ENCODE measurements around the gene SCGB1C2.
"Not testable (repeated sequence)": the region's sequence is repeated elsewhere in the genome, so short reads cannot be mapped to it uniquely, and the experiment has no call there.

The SCGB1C2 gene

DNA sequence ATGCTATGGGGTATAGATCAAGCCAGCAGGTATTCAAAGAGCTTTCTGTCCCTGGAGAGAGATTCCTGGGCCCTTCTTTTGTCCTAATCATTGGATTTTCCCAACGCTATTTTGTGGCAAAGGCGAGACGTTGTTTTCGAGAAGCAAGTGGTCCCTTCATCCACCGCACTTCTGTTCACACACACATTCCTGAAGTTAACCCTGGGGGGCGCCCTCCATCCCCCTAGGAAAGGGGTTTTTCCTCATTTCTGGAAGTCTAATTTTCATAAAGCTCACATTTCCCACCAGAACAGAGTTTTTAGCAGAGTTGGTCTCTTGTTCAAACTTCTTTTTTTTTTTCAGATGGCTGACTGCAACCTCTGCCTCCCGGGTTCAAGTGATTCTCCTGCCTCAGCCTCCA is 11.9 kb downstream of the SCGB1C2 start:
- no peak for FAIRE-seq

DNA sequence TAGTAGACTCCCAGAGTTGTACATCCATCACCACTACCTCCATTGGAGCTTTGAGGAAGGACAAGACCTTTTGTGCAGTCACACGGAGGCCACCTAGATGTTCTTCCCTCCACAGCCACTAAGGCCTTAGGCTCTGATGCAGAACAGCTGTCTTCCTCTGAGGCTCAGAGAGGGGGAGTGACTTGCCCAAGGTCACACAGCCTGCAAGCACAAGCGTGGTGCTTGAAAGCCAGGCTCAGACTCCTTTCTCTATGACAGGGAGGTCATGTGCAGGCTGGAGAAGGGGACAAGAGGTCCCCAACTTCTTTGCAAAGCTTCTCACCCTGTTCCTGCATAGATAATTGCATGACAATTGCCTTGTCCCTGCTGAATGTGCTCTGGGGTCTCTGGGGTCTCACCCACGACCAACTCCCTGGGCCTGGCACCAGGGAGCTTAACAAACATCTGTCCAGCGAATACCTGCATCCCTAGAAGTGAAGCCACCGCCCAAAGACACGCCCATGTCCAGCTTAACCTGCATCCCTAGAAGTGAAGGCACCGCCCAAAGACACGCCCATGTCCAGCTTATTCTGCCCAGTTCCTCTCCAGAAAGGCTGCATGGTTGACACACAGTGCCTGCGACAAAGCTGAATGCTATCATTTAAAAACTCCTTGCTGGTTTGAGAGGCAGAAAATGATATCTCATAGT is 12.7 kb downstream of the SCGB1C2 start:
- FAIRE-seq = no peak

DNA sequence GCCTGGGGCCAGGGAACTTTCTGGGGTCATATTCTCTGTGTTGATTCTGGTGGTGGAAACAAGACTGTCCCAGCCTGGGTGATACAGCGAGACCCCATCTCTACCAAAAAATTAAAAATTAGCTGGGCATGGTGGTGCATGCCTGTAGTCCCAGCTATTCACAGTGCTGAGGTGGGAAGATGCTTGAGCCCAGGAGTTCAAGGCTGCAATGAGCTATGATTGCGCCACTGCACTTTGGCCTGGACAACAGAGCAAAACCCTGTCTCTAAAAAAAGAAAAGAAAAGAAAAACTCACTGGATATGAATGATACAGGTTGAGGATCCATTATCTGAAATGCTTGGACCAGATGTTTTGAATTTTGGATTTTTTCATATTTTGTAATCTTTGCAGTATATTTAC is 13.6 kb downstream of the SCGB1C2 start:
- FAIRE-seq = no peak

DNA sequence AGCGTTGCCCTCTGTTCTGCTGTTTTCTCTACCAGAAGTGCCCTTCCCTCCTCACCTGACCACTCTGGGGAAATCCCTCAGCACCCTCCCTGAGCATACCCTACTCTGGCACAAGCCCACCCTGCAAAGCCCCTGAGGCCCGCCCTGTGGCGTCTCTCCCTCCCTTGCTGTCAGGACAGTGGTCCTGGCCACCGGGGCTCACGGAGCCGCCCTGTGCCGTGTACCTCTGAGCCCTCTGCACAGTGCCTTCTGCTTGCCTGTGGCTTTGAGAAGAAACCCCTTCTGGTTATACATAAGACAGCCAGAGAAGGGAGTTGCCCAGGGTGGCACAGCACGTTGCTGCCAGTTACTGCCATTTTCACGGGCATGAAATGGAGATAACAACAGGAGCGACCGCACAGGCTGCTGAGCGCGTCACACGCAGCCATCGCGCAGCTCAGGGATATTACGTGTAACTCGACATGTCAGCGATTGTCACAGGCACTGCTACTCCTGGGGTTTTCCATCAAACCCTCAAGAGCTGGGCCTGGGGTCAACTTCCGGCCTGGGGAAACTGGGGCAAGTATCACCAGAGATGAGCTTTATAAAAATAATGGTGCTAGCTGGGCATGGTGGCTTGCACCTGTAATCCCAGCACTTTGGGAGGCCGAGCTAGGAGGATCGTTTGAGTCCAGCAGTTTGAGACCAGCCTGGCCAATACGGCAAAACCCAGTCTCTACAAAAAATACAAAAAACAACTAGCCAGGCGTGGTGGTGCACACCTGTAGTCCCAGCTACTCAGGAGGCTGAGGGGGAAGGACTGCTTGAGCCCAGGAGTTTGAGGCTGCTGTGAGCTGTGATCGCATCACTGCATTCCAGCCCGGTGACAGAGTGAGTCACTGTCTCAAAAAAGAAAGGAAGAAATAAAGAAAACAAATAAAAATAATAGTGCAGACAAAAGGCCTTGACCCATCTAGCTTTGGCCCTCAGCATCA is 14.8 kb downstream of the SCGB1C2 start:
- FAIRE-seq = no peak

DNA sequence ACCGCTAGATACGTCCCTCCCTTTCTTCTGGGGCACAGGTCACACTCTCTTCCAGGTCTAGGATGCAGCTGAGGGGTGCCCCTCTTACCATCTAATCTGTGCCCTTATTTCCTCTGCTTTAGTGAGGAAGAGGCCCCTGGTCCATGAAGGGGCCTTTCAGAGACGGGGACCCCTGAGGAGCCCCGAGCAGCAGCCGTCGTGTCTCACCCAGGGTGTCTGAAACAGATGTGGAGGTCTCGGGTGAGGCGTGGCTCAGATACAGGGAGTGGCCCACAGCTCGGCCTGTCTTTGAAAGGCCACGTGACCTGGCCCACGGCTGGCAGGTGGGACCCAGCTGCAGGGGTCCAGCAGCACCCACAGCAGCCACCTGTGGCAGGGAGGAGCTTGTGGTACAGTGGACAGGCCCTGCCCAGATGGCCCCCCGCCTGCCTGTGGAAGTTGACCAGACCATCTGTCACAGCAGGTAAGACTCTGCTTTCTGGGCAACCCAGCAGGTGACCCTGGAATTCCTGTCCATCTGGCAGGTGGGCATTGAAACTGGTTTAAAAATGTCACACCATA is 15.6 kb downstream of the SCGB1C2 start:
- no peak for FAIRE-seq

DNA sequence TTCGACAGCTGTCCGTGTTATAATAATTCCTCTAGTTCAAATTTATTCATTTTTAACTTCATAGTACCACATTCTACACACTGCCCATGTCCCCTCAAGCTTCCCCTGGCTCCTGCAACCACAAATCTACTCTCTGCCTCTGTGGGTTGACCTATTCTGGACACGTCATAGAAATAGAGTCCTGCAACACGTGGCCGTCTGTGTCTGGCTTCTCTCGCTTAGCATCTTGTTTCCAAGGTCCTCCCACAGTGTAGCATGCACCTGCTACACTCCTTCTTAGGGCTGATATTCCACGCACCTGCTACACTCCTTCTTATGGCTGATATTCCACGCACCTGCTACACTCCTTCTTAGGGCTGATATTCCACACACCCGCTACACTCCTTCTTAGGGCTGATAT is 16.5 kb downstream of the SCGB1C2 start:
- no peak for FAIRE-seq

DNA sequence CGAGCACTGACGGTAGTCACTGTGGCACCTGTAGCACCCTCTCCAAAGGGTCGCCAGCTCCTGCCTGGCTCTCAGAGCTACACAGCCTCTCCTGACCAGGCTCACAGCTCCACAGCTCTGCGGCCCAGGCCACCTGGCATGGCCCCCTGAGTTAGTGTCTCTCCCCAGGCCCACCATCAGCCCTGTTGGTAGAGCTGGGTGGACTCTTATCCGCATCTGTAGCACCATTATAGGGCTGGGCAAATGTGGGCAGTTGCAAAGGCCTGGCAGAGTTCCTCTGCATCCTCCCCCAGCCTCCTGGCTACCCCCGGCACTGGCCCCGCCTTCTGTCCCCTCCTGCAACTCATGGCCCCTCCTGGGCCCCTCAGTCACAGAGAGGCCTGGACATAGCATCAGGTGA is 18.2 kb downstream of the SCGB1C2 start:
- no peak for FAIRE-seq

DNA sequence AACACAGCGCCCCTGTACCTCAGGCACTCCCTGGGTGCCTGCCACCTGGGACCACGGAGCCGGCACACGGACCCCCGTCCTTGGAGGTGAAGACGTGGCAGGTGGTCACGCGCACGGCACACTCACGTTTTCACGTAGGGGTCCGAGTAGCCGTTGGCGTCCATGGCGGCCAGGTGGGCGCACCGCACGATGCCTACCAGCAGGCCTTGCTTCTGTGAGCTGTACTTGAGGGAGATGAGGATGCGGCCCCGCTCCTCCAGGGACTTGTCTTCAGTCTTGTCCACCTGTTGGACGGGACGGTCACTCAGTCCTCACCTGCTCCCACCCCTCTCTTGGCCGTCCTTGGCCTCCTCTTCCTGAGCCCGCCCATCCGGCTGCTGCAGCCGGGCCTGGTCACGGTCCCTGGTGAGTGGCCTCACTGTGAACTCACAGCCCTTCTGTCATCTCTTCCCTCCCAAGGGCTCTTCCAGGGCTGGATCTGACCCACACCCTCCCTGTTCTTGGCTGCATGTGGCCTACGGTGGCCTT is 18.8 kb downstream of the SCGB1C2 start:
- FAIRE-seq = no peak

DNA sequence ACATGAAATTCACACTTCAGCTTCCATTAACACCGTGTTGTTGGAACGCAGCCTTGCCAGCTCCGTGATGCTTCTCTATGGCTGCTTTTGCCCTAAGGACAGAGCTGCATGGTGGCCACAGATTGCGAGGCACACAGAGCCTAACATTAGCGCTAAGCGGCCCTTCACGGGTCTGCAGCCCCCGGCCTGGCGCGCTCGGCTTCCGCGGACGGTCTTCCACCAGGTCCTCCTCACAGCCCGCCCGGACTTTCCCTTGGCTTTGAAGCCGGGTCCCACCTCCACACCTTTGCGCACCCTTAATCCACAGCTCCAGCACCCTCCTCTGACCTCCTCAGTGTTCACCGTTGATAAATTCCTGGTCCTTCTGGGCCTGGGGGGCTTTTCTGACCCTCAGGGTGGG is 19.6 kb downstream of the SCGB1C2 start:
- FAIRE-seq = no peak

DNA sequence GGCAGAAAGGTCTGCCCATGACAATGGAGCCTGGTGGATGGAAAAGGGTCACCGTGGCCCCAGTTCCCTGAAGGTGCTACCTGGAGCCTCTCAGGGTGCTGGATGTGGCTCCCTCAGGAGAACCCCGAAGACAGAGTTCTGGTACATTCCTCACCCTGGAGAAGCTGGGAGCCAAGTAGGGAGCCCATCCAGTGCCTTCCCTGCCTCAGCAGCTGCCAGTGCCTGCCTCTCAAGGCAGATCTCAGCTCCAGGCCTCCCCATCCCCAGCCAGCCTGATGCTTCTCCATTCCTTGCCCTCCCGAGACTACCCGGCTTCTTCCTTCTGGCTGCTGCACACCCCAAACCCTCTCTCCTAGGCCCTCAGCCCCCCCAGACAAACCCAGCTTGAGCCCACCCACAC is 20.5 kb downstream of the SCGB1C2 start:
- FAIRE-seq = no peak

DNA sequence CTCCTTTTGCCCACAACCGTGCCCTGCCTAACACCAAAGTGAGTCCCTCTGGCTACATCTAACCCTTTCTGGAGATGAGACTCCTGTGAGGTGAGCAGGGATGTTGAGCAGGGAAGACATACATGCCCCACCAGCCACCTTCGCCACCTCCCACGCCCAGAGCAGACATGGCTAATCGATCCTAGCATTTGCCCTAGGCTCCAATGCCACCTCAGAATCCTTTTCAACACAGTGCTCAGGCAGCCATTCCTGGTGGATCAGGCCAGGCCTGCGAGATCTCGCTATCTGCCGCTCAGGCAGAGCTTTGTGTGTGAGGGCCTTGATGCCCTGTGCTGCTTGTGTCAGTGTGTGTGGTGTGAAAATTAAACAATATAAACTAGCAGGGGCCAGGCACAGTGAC is 21.0 kb downstream of the SCGB1C2 start:
- FAIRE-seq = no peak

DNA sequence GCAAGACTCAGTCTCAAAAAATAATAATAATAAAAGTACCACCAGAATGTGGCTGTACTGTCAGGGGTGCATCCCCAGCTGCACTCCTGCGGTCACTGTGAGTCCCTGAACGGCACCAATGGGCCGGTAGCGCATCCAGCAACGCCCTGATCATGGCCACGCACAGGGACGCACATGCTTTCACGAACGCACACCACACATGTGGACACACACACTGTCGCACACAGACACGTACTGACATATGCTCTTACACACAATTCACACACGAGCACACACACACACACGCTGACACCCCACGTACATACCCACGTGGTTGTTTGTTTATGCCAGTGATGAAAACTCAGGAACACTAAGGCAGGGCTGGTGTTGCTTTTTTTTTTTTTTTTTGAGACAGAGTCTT is 22.2 kb downstream of the SCGB1C2 start:
- no peak for FAIRE-seq

DNA sequence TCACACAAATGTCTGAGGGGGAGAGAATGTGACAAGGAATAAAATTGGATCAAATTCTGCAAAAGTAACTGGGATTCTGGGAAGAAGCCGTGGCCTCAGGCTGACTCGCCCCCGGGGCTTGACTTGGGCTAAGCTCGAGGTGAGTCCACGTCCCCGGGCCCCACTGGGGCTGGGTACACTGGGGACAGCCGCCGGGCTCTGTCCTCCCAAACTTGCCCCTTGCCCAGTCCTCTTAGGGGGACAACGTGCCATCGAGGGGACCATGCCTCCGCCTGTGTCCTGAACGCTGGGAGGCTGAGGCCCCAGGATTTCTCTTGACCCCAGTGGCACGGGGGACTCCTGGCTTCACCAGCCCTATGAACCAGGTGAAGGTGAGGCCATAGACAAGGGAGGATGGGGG is 23.0 kb downstream of the SCGB1C2 start:
- FAIRE-seq = no peak

DNA sequence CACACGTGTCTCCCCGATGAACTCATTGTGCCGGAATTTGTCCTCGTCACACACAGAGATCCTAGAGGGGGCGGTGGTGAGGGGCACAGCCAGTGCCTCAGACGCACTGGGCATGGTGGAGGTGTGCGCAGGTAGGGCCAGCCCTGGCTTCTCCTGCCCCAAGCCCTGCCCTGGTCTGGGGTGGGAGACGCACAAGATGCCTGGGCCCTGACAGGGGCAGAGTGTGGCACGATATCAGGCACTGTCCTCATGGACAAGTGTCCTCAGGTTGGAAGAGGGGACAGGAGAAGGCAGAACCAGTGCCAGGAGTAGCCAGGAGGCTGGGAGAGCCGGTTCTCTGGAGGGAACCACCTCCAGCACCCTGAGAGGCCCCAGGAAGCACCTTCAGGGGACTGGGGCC is 24.1 kb downstream of the SCGB1C2 start:
- no peak for FAIRE-seq

DNA sequence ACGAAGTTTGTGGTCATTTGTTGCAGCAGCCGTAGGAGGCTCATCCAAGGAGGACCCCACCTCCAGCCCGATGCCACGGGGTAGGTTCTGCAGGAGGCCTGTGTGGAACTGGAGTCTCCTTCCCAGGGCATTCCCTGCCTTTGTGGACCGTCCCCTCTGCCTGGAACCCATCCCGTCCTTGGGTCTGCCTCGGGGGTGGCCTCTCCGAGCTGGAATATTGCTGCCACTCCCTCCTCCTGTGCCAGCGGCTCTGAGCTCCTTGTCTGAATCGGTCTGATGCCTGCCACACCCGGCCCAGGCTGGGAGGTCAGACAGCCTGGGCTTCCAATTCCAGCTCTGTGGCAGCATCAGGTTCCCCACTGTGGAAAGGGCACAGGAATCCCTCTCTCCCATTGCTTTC is 25.3 kb downstream of the SCGB1C2 start:
- FAIRE-seq = no peak

DNA sequence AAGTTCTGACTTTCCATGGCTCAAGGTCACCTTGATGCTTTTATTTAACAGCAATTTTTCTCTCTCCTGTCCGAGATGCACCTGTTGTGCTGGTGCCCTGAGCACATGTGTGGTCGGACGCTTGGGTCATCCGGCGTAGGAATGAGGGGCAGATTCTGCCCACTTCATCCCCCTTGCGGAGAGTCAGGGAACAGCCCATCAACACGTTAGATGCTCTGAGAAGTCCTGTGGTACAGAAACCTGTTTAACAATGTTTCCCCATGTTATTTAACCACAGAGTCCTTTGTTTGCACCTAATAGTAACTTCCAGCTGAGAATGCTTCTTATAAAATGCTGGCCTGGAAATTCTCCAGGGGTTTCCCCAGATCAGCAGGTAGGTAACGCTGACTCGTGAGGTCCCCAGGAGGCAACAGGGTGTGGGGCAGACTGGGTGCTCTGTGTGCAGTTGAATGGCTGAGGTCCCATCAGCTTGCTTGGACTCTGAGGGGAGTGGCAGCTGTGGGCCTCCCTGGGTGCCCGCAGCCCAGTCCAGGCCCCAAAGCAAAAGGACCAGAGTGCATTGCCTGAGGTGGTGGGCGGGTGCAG is 26.2 kb downstream of the SCGB1C2 start:
- no peak for FAIRE-seq

DNA sequence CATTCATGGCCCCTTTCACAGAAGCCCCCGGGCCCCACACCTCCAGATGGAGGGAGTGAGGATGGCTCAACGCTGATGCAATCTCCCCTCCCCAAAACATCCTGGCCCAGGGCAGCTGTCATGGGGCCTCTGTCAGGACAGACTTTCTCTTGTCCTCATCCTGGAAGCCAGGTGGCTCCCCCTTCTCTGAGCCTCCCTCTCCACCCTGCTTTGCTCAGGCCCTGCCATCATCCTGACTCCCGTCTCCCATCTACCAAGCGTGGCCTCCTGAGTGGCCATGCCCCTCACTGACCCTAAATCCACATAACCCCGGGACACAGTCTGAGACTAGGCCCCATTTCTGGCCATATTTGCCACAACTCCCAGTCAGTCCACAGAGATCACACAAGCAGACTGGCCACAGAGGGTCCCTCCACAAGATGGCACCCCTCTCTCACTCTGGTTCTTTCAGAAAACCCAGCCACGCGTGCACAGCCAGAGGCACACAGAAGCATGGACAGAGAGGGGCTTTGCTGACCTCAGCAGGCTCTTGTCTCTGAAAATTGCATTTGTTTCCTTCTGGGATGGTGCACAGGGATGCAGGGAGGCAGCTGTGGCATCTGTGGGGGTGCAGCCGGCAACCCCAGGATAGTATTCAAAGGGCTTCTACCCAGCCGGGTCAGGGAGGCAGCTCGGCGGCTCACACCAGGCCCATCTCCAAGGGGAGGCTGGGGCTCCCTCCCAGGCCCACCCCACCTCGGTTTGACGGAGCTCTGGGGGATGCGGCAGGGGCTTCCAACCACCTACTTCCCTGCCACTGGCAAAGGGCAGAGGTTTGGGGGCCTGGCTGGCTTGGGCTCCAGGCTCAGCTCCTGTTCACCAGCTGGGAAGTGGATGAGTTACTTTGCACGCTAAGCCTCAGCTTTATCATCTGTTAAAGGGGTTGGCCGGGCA is 27.2 kb downstream of the SCGB1C2 start:
- no peak for FAIRE-seq

DNA sequence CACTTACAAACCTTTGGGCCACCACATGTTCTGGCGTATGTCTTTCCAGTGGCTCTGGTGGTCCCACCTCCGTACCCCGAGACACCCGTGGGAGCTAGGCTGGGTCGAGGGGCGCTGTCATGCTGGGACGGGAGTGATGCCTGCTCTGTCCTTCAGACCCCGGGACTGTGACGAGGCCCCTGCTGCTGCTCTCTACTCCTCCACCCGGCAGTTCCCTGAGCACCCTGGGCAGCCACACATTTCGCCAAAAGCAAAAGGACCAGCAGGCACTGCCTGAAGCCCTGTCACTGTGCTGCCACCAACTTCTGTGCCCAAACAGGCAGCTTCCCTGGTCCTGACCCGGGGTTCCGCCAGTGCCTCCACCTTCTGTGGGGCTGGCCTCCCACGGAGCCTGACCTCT is 28.6 kb downstream of the SCGB1C2 start:
- FAIRE-seq = no peak

DNA sequence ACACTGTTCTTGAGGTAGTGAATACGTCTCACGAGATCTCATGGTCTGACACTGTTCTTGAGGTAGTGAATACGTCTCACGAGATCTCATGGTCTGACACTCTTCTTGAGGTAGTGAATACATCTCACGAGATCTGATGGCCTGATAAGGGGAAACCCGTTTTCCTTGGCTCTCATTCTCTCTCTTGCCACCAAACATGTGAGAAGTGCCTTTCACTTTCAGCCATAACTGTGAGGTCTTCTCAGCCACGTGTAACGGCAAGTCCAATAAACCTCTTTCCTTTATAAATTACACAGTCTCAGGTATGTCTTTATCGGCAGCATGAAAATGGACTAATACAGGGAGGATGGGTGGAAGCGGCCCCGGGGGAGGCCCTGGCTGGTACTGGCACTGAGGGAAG is 31.2 kb downstream of the SCGB1C2 start:
- not testable (repeated sequence) for FAIRE-seq

DNA sequence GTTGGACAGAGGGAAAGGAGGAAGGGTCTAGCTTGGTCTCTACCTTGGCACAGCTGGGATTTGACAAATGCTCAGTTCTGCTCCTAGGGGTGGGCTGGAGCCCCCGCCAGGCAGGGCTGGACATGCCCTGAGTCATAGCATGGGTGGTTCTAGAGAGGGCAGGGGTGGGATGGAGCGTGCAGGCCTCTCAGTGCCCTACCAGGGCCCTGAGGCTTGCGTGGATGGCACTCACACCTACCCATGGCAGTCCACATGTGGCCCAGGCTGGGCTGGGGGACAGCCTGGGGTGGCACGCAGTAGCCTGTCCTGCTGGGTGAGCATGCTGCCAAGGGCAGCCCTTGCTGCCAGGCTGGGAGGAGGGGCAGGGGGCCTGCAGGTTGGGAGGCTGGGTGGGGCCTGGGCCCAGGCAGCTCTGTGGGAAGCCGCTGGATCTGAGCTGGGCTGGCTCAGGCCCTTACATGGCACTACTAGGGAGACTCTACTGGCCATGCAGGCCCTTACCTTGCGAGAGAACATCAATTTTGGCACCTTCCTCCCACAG is 32.8 kb downstream of the SCGB1C2 start:
- FAIRE-seq = no peak

DNA sequence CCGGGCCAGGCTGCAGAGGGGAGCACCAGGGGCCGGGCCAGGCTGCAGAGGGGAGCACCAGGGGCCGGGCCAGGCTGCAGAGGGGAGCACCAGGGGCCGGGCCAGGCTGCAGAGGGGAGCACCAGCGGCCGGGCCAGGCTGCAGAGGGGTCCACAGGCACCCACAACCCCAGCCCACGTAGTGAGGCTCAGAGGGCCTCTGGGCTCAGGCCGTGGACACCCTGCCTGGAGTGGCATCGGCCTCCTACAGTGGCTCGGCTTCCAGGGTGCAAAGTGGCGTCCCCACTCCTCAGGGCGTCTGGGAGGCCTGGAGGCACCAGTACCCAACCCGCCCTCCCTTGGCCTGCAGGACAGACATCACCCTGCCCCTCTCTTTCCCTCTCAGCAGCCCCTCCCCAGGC is 34.5 kb downstream of the SCGB1C2 start:
- FAIRE-seq = no peak

DNA sequence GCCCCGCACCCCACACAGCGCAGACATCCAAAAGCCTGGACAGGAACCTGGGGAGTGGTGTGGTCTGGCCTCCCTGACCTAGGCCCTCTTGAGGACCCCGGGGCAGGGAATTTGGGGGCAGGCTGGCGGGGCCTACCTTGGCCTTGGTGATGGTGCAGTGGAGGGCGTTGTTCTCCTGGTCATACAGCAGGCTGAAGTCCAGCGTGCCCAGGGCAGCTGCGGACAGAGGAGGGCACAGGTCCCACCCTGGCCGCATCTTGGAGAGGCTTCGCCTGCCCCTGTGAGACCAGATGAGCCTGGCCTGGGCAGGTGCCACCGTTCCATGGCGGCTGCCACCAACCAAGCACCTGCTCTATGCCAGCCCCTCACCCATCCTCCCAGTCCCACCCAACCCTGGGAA is 35.0 kb downstream of the SCGB1C2 start:
- FAIRE-seq = no peak
